ENCODE data around the gene KIAA1671. TPM values are rescaled to one million over a fixed set of nuclear protein-coding genes. Genes with fewer than 3 reads are reported as not detected.
A peak's percentile ranks its signal among the peaks of the same experiment; 100 is the strongest.

The KIAA1671 gene
- total RNA-seq, 1 donor from 2014 or later, result 46.7 TPM

DNA sequence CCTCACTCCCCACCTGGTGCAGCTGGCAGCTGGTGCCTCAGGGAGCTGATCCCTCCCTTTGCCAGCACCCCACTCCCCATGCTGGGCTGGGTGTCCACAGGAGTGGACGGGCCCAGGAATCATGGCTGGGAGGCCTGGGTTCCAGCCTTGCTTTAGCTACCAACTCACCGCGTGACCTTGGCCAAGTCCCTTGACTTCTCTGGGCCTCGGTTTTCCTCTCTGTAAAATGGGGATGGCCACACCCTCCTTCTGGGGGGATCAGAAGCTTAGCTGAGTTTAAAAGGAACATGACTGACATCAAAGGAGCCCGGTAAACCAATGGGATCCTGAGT lies 116.9 kb downstream of the KIAA1671 start:
- no peak for TF ChIP-seq CTCF (IDR thresholded peaks at IDR 0.05)
- H3K9me3 ChIP-seq, result no peaks in the 10 kb centered on the region
- H3K27me3 ChIP-seq, result no peaks in the 10 kb centered on the region
- no peak for DNase-seq
- no peak overlapping the region for H3K4me3 ChIP-seq
- peaks cover 20% of the 10 kb centered on the region for H3K4me1 ChIP-seq
- H3K36me3 ChIP-seq, result no peaks in the 10 kb centered on the region
- no peak for ATAC-seq
- intact Hi-C loops (cut with DNase I), result no loop called here
- peak overlapping the region; percentile 47 for H3K27ac ChIP-seq

DNA sequence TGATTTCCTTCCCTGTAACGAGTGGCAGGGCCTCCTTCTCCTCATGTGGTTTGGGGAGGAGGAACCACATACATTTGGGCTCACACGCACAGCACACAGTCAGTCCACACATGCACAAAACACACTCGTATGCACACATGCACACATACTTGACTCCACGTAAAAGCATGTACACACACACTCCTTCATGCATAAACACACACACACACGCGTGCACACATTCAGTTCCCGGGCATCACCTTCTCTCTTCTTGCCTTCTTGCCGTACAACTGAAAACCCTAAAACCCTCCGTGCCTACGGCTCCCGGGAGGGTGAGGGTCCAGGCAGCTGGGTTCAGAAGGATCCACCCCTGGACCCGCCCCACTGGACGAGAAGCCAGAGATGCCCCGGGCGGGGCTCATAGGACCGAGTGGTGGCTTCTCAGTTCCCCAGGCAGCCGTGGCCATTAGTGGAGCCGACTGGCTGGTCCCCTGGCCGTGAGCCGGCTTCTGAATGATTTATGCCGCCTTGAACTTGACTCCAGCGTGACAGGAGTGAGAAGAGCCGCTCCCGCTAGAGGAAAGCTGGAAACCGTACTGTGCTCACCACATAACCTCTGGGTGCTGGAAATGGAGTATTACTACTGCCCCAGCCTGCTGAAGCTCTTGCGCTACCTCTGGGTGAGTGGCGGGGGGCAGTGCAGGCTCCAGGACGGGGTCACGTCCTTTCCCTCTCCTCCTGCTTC lies 117.4 kb downstream of the KIAA1671 start:
- Histone ChIP-seq H3K9me3 (no peaks in the 10 kb centered on the region), H3K27ac (peak overlapping the region; percentile 47), H3K27me3 (no peaks in the 10 kb centered on the region), H3K4me1 (peaks cover 20% of the 10 kb centered on the region), H3K36me3 (no peaks in the 10 kb centered on the region), H3K4me3 (peak overlapping the region; percentile 36)
- intact Hi-C loops (cut with DNase I), result no loop called here
- peak; percentile 46 for ATAC-seq
- no peak for TF ChIP-seq CTCF (IDR thresholded peaks at IDR 0.05)
- DNase-seq, result peak; percentile 68

DNA sequence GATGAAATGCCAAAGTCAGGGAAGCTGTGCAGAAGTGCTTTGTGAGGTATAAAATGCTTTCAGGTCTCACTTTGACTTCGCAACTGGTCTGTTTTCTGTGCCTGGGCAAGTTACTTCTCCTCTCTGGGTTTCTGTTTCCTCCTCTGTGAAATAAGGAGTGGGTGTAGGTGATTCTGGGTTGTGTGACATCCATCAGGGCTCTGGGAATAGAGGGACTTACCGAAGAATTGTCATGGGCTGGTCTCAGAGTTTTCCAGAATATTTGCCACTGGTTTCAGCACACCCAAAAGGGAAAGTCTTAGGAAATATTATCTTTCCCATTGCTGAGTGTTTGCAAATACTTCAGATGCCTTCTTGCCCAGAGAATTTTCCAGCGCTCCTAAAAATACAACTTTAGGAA lies 118.4 kb downstream of the KIAA1671 start:
- H3K4me1 ChIP-seq, result peaks cover 20% of the 10 kb centered on the region
- no peak for TF ChIP-seq CTCF (IDR thresholded peaks at IDR 0.05)
- no peak overlapping the region for H3K27ac ChIP-seq
- H3K9me3 ChIP-seq, result no peaks in the 10 kb centered on the region
- ATAC-seq, result no peak
- peak overlapping the region; percentile 36 for H3K4me3 ChIP-seq
- DNase-seq, result no peak
- intact Hi-C loops (cut with DNase I), result no loop called here
- no peaks in the 10 kb centered on the region for H3K36me3 ChIP-seq
- H3K27me3 ChIP-seq, result no peaks in the 10 kb centered on the region

- intact Hi-C loops (cut with DNase I), result no loop called here
- Histone ChIP-seq H3K27me3 (no peaks in the 10 kb centered on the region), H3K4me3 (no peak overlapping the region), H3K9me3 (no peaks in the 10 kb centered on the region), H3K4me1 (peaks cover 20% of the 10 kb centered on the region), H3K36me3 (no peaks in the 10 kb centered on the region), H3K27ac (no peak overlapping the region)
- TF ChIP-seq CTCF (IDR thresholded peaks at IDR 0.05), result no peak
- DNase-seq (no peak), ATAC-seq (no peak)
These were observed 119.2 kb downstream of the KIAA1671 start for GRCh38 chr22:25071720-25072119.

DNA sequence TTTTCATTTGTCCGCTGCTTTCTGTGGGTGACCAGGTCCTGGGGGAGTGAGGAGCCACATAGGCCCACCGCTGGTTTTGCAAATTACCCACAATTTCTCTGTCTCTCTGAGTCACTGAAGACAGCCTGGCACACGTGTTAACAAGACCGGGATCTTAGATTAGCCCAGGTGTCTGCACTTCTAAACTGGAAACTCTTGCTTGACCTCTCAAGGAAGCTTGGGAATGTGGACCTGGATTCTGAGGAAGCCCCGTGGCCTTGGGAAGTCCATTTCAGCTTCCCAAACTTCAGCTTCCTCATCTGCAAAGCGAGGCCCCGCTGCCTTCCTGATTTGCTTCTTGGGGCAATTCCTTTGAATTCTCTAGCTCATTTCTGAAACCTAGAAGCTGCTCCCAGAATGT lies 119.9 kb downstream of the KIAA1671 start:
- no peak for ATAC-seq
- no peak overlapping the region for H3K27ac ChIP-seq
- DNase-seq, result no peak
- no peaks in the 10 kb centered on the region for H3K9me3 ChIP-seq
- no peak for TF ChIP-seq CTCF (IDR thresholded peaks at IDR 0.05)
- H3K4me3 ChIP-seq, result no peak overlapping the region
- intact Hi-C loops (cut with DNase I), result no loop called here
- peaks cover 20% of the 10 kb centered on the region for H3K4me1 ChIP-seq
- no peaks in the 10 kb centered on the region for H3K36me3 ChIP-seq
- H3K27me3 ChIP-seq, result no peaks in the 10 kb centered on the region

DNA sequence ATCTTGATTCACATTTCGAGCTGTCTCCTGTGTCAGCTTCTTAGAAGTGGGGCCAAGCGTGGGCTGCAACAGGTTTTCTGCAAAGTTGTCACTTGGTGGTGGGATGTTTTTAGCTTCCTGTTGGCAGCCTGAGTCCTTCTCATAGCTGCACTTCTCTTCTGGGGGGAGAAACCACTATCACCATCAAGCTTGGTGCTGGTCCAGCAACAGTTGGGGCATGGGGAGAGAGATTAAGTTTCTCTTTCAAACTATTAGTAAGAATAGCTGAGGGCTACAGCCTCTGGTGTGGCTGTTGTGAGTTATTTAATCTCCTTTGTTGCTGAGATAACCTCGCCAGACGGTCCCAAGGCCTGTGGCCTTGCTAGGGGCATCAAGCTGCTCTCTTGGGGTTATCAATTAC lies 123.8 kb downstream of the KIAA1671 start:
- H3K27me3 ChIP-seq, result no peaks in the 10 kb centered on the region
- H3K4me1 ChIP-seq, result peaks cover 3% of the 10 kb centered on the region
- intact Hi-C loops (cut with DNase I), result no loop called here
- DNase-seq (no peak), ATAC-seq (no peak)
- no peaks in the 10 kb centered on the region for H3K36me3 ChIP-seq
- H3K27ac ChIP-seq, result no peak overlapping the region
- H3K9me3 ChIP-seq, result no peaks in the 10 kb centered on the region
- no peak overlapping the region for H3K4me3 ChIP-seq
- TF ChIP-seq CTCF (IDR thresholded peaks at IDR 0.05), result no peak
